Osteocyte (in vitro differentiated cells): ENCODE results near the gene TBC1D10B. TPM values are rescaled to one million over a fixed set of nuclear protein-coding genes. Genes with fewer than 3 reads are reported as not detected.
"Not testable (repeated sequence)": the region's sequence is repeated elsewhere in the genome, so short reads cannot be mapped to it uniquely, and the experiment has no call there.

Experiments used
- DNase-seq: peaks from one replicate; pipeline ENCODE4 v3.0.0; 2021; ENCODE audit warnings: mixed read lengths; ENCODE audit not compliant: unreplicated experiment; ENCODE audit errors: extremely low spot score
- H3K27ac Mint-ChIP-seq: one replicate; pipeline ENCODE4 v1.8.0; 2021; ENCODE audit warnings: mild to moderate bottlenecking, mixed read lengths; ENCODE audit not compliant: unreplicated experiment
- H3K27me3 Mint-ChIP-seq: one replicate; pipeline ENCODE4 v1.8.0; 2021; ENCODE audit warnings: mixed read lengths; ENCODE audit not compliant: unreplicated experiment
- H3K36me3 Mint-ChIP-seq: one replicate; pipeline ENCODE4 v1.8.0; 2021; ENCODE audit warnings: mixed read lengths; ENCODE audit not compliant: unreplicated experiment
- H3K4me1 Mint-ChIP-seq: one replicate; pipeline ENCODE4 v1.8.0; 2021; ENCODE audit warnings: mixed read lengths; ENCODE audit not compliant: unreplicated experiment
- H3K4me3 Mint-ChIP-seq: one replicate; pipeline ENCODE4 v1.8.0; 2021; ENCODE audit warnings: mild to moderate bottlenecking, moderate library complexity, mixed read lengths; ENCODE audit not compliant: unreplicated experiment
- H3K9me3 Mint-ChIP-seq: one replicate; pipeline ENCODE4 v1.8.0; 2021; ENCODE audit warnings: mixed read lengths; ENCODE audit not compliant: unreplicated experiment
- total RNA-seq: library from RNA; stranded (reverse); gene quantifications from 2 replicates; pipeline ENCODE4 v1.2.1, GENCODE V29; 2021

TBC1D10B gene
- total RNA-seq, 1 donor from 2014 or later = 47.0 TPM

- not testable (repeated sequence) for H3K9me3 Mint-ChIP-seq, H3K4me3 Mint-ChIP-seq, H3K36me3 Mint-ChIP-seq, H3K27me3 Mint-ChIP-seq, H3K27ac Mint-ChIP-seq, DNase-seq, H3K4me1 Mint-ChIP-seq
These were observed 51.6 kb downstream of the TBC1D10B start for GRCh38 chr16:30318647-30319046.

- H3K27me3 Mint-ChIP-seq, H3K27ac Mint-ChIP-seq, H3K4me1 Mint-ChIP-seq, H3K4me3 Mint-ChIP-seq, H3K9me3 Mint-ChIP-seq, H3K36me3 Mint-ChIP-seq, DNase-seq: not testable (repeated sequence)
These were observed 59.4 kb downstream of the TBC1D10B start for GRCh38 chr16:30310937-30311336.

- DNase-seq, H3K4me3 Mint-ChIP-seq, H3K9me3 Mint-ChIP-seq, H3K27me3 Mint-ChIP-seq, H3K4me1 Mint-ChIP-seq, H3K27ac Mint-ChIP-seq, H3K36me3 Mint-ChIP-seq: not testable (repeated sequence)
These were observed 61.0 kb downstream of the TBC1D10B start for GRCh38 chr16:30309255-30309654.

Other genes starting within 250 kb of the TBC1D10B start
- 52.9 and 59.0 TPM in 2 replicates for gene MAPK3, start 247.3 kb downstream of the TBC1D10B start, total RNA-seq
- gene CORO1A, start 186.9 kb downstream of the TBC1D10B start, total RNA-seq = 0.97 and 3.2 TPM in 2 replicates
- gene BOLA2B, start 176.8 kb downstream of the TBC1D10B start, total RNA-seq = 64.5 and 73.2 TPM in 2 replicates
- gene SLX1A, start 176.6 kb downstream of the TBC1D10B start, total RNA-seq = 20.0 and 34.1 TPM in 2 replicates
- gene SULT1A3, start 171.2 kb downstream of the TBC1D10B start, total RNA-seq = 14.9 and 16.3 TPM in 2 replicates
- 10.0 and 22.9 TPM in 2 replicates for gene NPIPB13, start 122.0 kb downstream of the TBC1D10B start, total RNA-seq
- gene CD2BP2, start 15.2 kb downstream of the TBC1D10B start, total RNA-seq = 65.1 and 67.4 TPM in 2 replicates
- gene MYL11, start 4.3 kb upstream of the TBC1D10B start, total RNA-seq = not detected in 2 replicates
- 1.5 and 2.0 TPM in 2 replicates for gene SEPTIN1, start 12.1 kb upstream of the TBC1D10B start, total RNA-seq
- 12.7 and 13.2 TPM in 2 replicates for gene ZNF48, start 24.9 kb upstream of the TBC1D10B start, total RNA-seq
- 12.6 and 12.7 TPM in 2 replicates for gene ZNF771, start 37.1 kb upstream of the TBC1D10B start, total RNA-seq
- gene DCTPP1, start 59.5 kb upstream of the TBC1D10B start, total RNA-seq = 26.8 and 30.3 TPM in 2 replicates
- 41.2 and 42.5 TPM in 2 replicates for gene SEPHS2, start 75.4 kb upstream of the TBC1D10B start, total RNA-seq
- not detected in 2 replicates for gene ITGAL, start 102.2 kb upstream of the TBC1D10B start, total RNA-seq
- gene ZNF768, start 156.1 kb upstream of the TBC1D10B start, total RNA-seq = 36.4 and 37.1 TPM in 2 replicates
- 4.3 and 4.8 TPM in 2 replicates for gene ZNF747, start 164.4 kb upstream of the TBC1D10B start, total RNA-seq
- gene ZNF764, start 187.9 kb upstream of the TBC1D10B start, total RNA-seq = 10.1 and 12.1 TPM in 2 replicates
- 10.9 and 11.3 TPM in 2 replicates for gene ZNF688, start 201.2 kb upstream of the TBC1D10B start, total RNA-seq
- gene ZNF785, start 215.2 kb upstream of the TBC1D10B start, total RNA-seq = 14.8 and 19.8 TPM in 2 replicates
- 8.8 and 9.1 TPM in 2 replicates for gene ZNF689, start 239.9 kb upstream of the TBC1D10B start, total RNA-seq